ENCODE data around the gene TMED9. TPM values are rescaled to one million over a fixed set of nuclear protein-coding genes. Genes with fewer than 3 reads are reported as not detected.
"Not testable (repeated sequence)": the region's sequence is repeated elsewhere in the genome, so short reads cannot be mapped to it uniquely, and the experiment has no call there.

Gene TMED9
- total RNA-seq, 1 donor from 2014 or later, result 175 TPM

- no peak for DNase-seq (ENCODE audit: low read depth)
- Histone ChIP-seq H3K36me3 (ENCODE audit: control insufficient read depth, insufficient read depth, low read length) (no peaks in the 10 kb centered on the region), H3K27me3 (ENCODE audit: control insufficient read depth, insufficient read depth, low read length) (no peaks in the 10 kb centered on the region), H3K4me3 (ENCODE audit: low read depth, low read length) (no peak overlapping the region)
- TF ChIP-seq, protein P1, sequence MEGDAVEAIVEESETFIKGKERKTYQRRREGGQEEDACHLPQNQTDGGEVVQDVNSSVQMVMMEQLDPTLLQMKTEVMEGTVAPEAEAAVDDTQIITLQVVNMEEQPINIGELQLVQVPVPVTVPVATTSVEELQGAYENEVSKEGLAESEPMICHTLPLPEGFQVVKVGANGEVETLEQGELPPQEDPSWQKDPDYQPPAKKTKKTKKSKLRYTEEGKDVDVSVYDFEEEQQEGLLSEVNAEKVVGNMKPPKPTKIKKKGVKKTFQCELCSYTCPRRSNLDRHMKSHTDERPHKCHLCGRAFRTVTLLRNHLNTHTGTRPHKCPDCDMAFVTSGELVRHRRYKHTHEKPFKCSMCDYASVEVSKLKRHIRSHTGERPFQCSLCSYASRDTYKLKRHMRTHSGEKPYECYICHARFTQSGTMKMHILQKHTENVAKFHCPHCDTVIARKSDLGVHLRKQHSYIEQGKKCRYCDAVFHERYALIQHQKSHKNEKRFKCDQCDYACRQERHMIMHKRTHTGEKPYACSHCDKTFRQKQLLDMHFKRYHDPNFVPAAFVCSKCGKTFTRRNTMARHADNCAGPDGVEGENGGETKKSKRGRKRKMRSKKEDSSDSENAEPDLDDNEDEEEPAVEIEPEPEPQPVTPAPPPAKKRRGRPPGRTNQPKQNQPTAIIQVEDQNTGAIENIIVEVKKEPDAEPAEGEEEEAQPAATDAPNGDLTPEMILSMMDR (IDR thresholded peaks at IDR 0.05; ENCODE audit: insufficient read depth, low read length, poor library complexity, severe bottlenecking), result no peak
These were observed 36.8 kb upstream of the TMED9 start for GRCh38 chr5:177555228-177555627.

DNA sequence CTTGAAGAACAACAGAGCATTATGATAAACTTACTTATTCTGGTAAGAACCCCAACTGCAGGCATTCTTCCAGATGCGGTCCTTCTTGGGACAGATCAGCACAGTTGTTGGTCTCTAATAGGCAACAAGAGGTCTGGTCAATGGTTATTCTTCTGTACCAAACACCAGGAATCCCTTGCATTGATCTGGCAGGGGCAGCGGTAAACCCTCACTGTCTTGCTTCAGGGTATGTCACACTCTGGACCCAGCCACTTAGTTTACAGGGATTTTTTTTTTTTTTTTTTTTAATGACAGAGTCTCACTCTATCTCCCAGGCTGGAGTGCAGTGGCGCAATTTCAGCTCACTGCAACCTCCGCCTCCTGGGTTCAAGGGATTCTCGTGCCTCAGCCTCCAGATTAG, 36.3 kb upstream of the TMED9 start:
- H3K4me3 ChIP-seq (ENCODE audit: low read depth, low read length), result no peak overlapping the region
- H3K27me3 ChIP-seq (ENCODE audit: control insufficient read depth, insufficient read depth, low read length), result no peaks in the 10 kb centered on the region
- H3K36me3 ChIP-seq (ENCODE audit: control insufficient read depth, insufficient read depth, low read length), result no peaks in the 10 kb centered on the region
- no peak for DNase-seq (ENCODE audit: low read depth)
- TF ChIP-seq, protein P1 (IDR thresholded peaks at IDR 0.05; ENCODE audit: insufficient read depth, low read length, poor library complexity, severe bottlenecking), result no peak

- H3K27me3 ChIP-seq (ENCODE audit: control insufficient read depth, insufficient read depth, low read length), result no peaks in the 10 kb centered on the region
- TF ChIP-seq, protein P1 (IDR thresholded peaks at IDR 0.05; ENCODE audit: insufficient read depth, low read length, poor library complexity, severe bottlenecking), result no peak
- no peak overlapping the region for H3K4me3 ChIP-seq (ENCODE audit: low read depth, low read length)
- no peak for DNase-seq (ENCODE audit: low read depth)
- H3K36me3 ChIP-seq (ENCODE audit: control insufficient read depth, insufficient read depth, low read length), result no peaks in the 10 kb centered on the region
These were observed 34.9 kb upstream of the TMED9 start for GRCh38 chr5:177557041-177557647.

DNA sequence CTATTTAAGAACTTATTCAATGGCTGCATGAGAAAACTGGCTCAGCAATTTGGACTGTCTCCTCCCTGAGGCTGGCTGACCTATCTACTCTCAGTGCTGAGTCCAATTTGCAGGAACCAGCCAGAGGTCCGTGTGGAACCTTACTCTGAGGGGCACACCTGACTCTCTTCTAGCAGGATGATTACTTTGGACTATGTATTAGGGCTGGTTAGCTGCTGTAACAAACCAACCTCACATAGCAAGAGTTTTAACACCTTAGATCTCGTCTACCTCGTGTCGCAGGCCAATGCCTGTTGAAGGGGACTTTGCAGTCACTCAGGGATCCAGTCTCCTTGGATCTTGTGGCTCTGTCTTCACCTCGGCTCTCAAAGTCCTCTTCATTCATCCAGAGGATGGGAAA, 34.2 kb upstream of the TMED9 start:
- TF ChIP-seq, protein P1 (IDR thresholded peaks at IDR 0.05; ENCODE audit: insufficient read depth, low read length, poor library complexity, severe bottlenecking), result no peak
- DNase-seq (ENCODE audit: low read depth), result no peak
- Histone ChIP-seq H3K4me3 (ENCODE audit: low read depth, low read length) (no peak overlapping the region), H3K27me3 (ENCODE audit: control insufficient read depth, insufficient read depth, low read length) (no peaks in the 10 kb centered on the region), H3K36me3 (ENCODE audit: control insufficient read depth, insufficient read depth, low read length) (no peaks in the 10 kb centered on the region)

DNA sequence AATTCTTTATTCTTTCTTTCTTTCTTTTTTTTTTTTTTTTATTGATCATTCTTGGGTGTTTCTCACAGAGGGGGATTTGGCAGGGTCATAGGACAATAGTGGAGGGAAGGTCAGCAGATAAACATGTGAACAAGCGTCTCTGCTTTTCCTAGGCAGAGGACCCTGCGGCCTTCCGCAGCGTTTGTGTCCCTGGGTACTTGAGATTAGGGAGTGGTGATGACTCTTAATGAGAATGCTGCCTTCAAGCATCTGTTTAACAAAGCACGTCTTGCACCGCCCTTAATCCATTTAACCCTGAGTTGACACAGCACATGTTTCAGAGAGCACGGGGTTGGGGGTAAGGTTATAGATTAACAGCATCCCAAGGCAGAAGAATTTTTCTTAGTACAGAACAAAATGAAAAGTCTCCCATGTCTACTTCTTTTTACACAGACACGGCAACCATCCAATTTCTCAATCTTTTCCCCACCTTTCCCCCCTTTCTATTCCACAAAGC, 32.5 kb upstream of the TMED9 start:
- not testable (repeated sequence) for DNase-seq (ENCODE audit: low read depth); H3K4me3 ChIP-seq (ENCODE audit: low read depth, low read length); H3K36me3 ChIP-seq (ENCODE audit: control insufficient read depth, insufficient read depth, low read length); H3K27me3 ChIP-seq (ENCODE audit: control insufficient read depth, insufficient read depth, low read length)

GRCh38 chr5:177565046-177565445, 27.0 kb upstream of the TMED9 start:
- Histone ChIP-seq H3K27me3 (ENCODE audit: control insufficient read depth, insufficient read depth, low read length) (peaks cover 4% of the 10 kb centered on the region), H3K36me3 (ENCODE audit: control insufficient read depth, insufficient read depth, low read length) (no peaks in the 10 kb centered on the region), H3K4me3 (ENCODE audit: low read depth, low read length) (no peak overlapping the region)
- TF ChIP-seq, protein P1 (IDR thresholded peaks at IDR 0.05; ENCODE audit: insufficient read depth, low read length, poor library complexity, severe bottlenecking), result no peak
- DNase-seq (ENCODE audit: low read depth), result no peak

Data from kidney epithelial cell (primary cell).